HepG2 (cell line): ENCODE data around the gene JAKMIP2. TPM values are rescaled to one million over a fixed set of nuclear protein-coding genes. Genes with fewer than 3 reads are reported as not detected.

Experiments used
- ATAC-seq: fragments of 200-7000 bp; cut with Tn5 transposase; 3 replicates; pipeline ENCODE4 v1.9.1; 2020; ENCODE audit warnings: mild to moderate bottlenecking, moderate library complexity
- BruUV-seq: library from RNA; stranded (reverse); fragments of 400-500 nt; replicated peaks from 2 replicates; lab custom pipeline; 2021; lab: Mats Ljungman, UMichigan
- CTCF ChIA-PET: fragments of 300-600 bp; formaldehyde crosslinking; extraction: SDS; loops from one replicate; lab custom pipeline; 2021; ENCODE audit warnings: low total read pairs, inconsistent platforms, low intra/inter-chr PET ratio; lab: Yijun Ruan, JAX
- POLR2A ChIA-PET: fragments of 350-600 bp; sonication (Branson Sonifier 250); formaldehyde crosslinking; loops from one replicate; lab custom pipeline; 2020; ENCODE audit warnings: antibody characterized with exemption, inconsistent platforms; lab: Yijun Ruan, JAX
- DNase-seq: peaks from one replicate; pipeline ENCODE4 v3.0.0-alpha.2; 2015; ENCODE audit warnings: low spot score
- FAIRE-seq: peaks from 3 replicates; lab custom pipeline; 2011; peaks lifted over from hg19 to GRCh38; lab: Jason Lieb, UNC
- H2AFZ ChIP-seq: one replicate; pipeline ENCODE4 v1.6.1; 2011; ENCODE audit warnings: low read length, inconsistent platforms
- H3K27ac ChIP-seq: fragments of 300-600 bp; 3 replicates; pipeline ENCODE4 v1.8.0; 2011; ENCODE audit warnings: mixed run types, mild to moderate bottlenecking, mixed read lengths, low read length, inconsistent platforms; ENCODE audit not compliant: insufficient read depth; ENCODE audit errors: extremely low read length
- H3K27me3 ChIP-seq, 2 experiments: fragments of 200-600 bp in 1 of 2; 2 replicates in 1 of 2; 3 replicates in 1 of 2; pipeline versions ENCODE4 v1.6.0 to v1.8.0; 2011; ENCODE audit warnings: low read length in 2 of 2, mild to moderate bottlenecking in 2 of 2, moderate library complexity in 2 of 2, inconsistent platforms in 1 of 2; ENCODE audit not compliant: insufficient read depth in 2 of 2, control insufficient read depth in 1 of 2
- H3K36me3 ChIP-seq, 2 experiments: fragments of 200-600 bp in 1 of 2; replicated peaks in 1 of 2; 2 replicates in 1 of 2; 3 replicates in 1 of 2; pipeline versions ENCODE4 v1.5.1 to v1.8.0; 2011; ENCODE audit warnings: low read length in 2 of 2, inconsistent platforms in 1 of 2; ENCODE audit not compliant: insufficient read depth in 2 of 2, control insufficient read depth in 1 of 2
- H3K4me1 ChIP-seq: 2 replicates; pipeline ENCODE4 v1.5.1; 2012; ENCODE audit warnings: low read length, inconsistent platforms; ENCODE audit not compliant: insufficient read depth
- H3K4me2 ChIP-seq: 2 replicates; pipeline ENCODE4 v1.6.0; 2011; ENCODE audit warnings: low read depth, low read length, inconsistent platforms
- H3K4me3 ChIP-seq, 3 experiments: fragments of 200-600 bp in 1 of 3; sonication (generic), shearing (Covaris generic) in 1 of 3; replicated peaks in 1 of 3; 2 replicates each; pipeline ENCODE4 v1.5.1; 2011 to 2016; ENCODE audit warnings: low read length in 3 of 3, inconsistent platforms in 2 of 3, low read depth in 2 of 3, mild to moderate bottlenecking in 2 of 3, control low read depth in 1 of 3, mixed read lengths in 1 of 3; ENCODE audit not compliant: insufficient read depth in 1 of 3
- H3K79me2 ChIP-seq: one replicate; pipeline ENCODE4 v1.6.1; 2011; ENCODE audit warnings: low read length, inconsistent platforms; ENCODE audit not compliant: insufficient read depth
- H3K9ac ChIP-seq: 2 replicates; pipeline ENCODE4 v1.6.0; 2011; ENCODE audit warnings: mild to moderate bottlenecking, low read depth, low read length, inconsistent platforms; ENCODE audit not compliant: insufficient read depth
- H3K9me3 ChIP-seq: 2 replicates; pipeline ENCODE4 v1.5.1; 2012; ENCODE audit warnings: mild to moderate bottlenecking, low read length
- H4K20me1 ChIP-seq: 2 replicates; pipeline ENCODE4 v1.6.0; 2011; ENCODE audit warnings: inconsistent platforms, mild to moderate bottlenecking, low read length, moderate library complexity; ENCODE audit not compliant: insufficient read depth
- ARID4A ChIP-seq: sonication (generic); formaldehyde crosslinking; IDR thresholded peaks from 2 replicates; pipeline ENCODE4 v1.5.0; 2020; ENCODE audit warnings: mild to moderate bottlenecking, missing genetic modification reagents, borderline replicate concordance
- CCAR2 ChIP-seq: fragments of 200-400 bp; formaldehyde crosslinking; optimal IDR thresholded peaks from 2 replicates; pipeline ENCODE3; 2018; ENCODE audit warnings: low read depth, mild to moderate bottlenecking, low read length, moderate library complexity
- GRHL1 ChIP-seq: sonication (generic); formaldehyde crosslinking; conservative IDR thresholded peaks from 2 replicates; pipeline ENCODE4 v1.8.0; 2022; ENCODE audit warnings: missing genetic modification reagents
- NR2F6 ChIP-seq, 2 experiments: IDR thresholded peaks; 2 replicates each; pipeline ENCODE4 v1.6.1; 2016; ENCODE audit warnings: antibody characterized with exemption in 1 of 2, mild to moderate bottlenecking in 1 of 2
- SRSF4 ChIP-seq: fragments of 200-400 bp; formaldehyde crosslinking; IDR thresholded peaks from one replicate; pipeline ENCODE4 v1.6.1; 2018; ENCODE audit warnings: mild to moderate bottlenecking, low read depth, low read length, moderate library complexity; ENCODE audit not compliant: poor library complexity, severe bottlenecking
- ZBTB33 ChIP-seq: sonication (generic); formaldehyde crosslinking; IDR thresholded peaks from 2 replicates; pipeline ENCODE4 v1.4.0; 2020; ENCODE audit warnings: missing genetic modification reagents
- ZBTB8A ChIP-seq: sonication (generic); formaldehyde crosslinking; IDR thresholded peaks from 2 replicates; pipeline ENCODE4 v1.4.0; 2020; ENCODE audit warnings: mild to moderate bottlenecking, low read depth, missing genetic modification reagents, borderline replicate concordance
- ZNF260 ChIP-seq: sonication (generic); formaldehyde crosslinking; IDR thresholded peaks from 2 replicates; pipeline ENCODE4 v1.4.0; 2020; ENCODE audit warnings: missing genetic modification reagents, low read depth, mild to moderate bottlenecking, borderline replicate concordance
- ZNF326 ChIP-seq: sonication (generic); formaldehyde crosslinking; IDR thresholded peaks from 2 replicates; pipeline ENCODE4 v1.4.0; 2020; ENCODE audit warnings: missing genetic modification reagents, borderline replicate concordance
- ZNF83 ChIP-seq: sonication (generic); formaldehyde crosslinking; IDR thresholded peaks from 2 replicates; pipeline ENCODE4 v1.4.0; 2020; ENCODE audit warnings: missing genetic modification reagents, mild to moderate bottlenecking, borderline replicate concordance
- ZSCAN9 ChIP-seq: IDR thresholded peaks from 2 replicates; pipeline ENCODE4 v1.6.1; 2016; ENCODE audit warnings: borderline replicate concordance
- ZUFSP ChIP-seq: sonication (generic); formaldehyde crosslinking; IDR thresholded peaks from 2 replicates; pipeline ENCODE4 v1.9.0; 2021; ENCODE audit warnings: missing genetic modification reagents, mild to moderate bottlenecking, borderline replicate concordance
- WGBS: methylation state at CpG from one replicate; pipeline ENCODE4 v1.1.6; 2017; ENCODE audit warnings: low lambda C conversion rate; 5-methylcytosine and 5-hydroxymethylcytosine counted together
- in situ Hi-C: cut with HindIII; loops from 2 replicates; pipeline ENCODE4 v1.10.0; 2017; ENCODE audit warnings: low pct_unique_long_range_greater_than_20kb; ENCODE audit not compliant: extremely low pct_ligation_motif_present
- intact Hi-C: fragments of 100-400 bp; cut with micrococcal nuclease; formaldehyde crosslinking; loops from one replicate; pipeline ENCODE4 v1.10.0; 2022; ENCODE audit not compliant: unreplicated experiment
- polyA plus RNA-seq, 8 experiments: library from polyadenylated mRNA; depleted of rRNA in 3 of 8; stranded (reverse) in 7 of 8; unstranded in 1 of 8; fragments of >200 nt; fragmentation: Illumina TruSeq in 4 of 8; extraction: Trizol in 4 of 8; gene quantifications; 2 replicates each; pipeline versions ENCODE4 v1.2.1 to v1.2.3, GENCODE V29; 2011 to 2016; ENCODE audit warnings: low read depth in 4 of 8, missing spikeins in 1 of 8, mixed read lengths in 1 of 8; ENCODE audit not compliant: insufficient read depth in 1 of 8
- total RNA-seq, 5 experiments: library from RNA; depleted of rRNA; stranded (reverse); fragments of >200 nt; fragmentation: Illumina TruSeq; extraction: Trizol; gene quantifications; 2 replicates each; pipeline ENCODE4 v1.2.3, GENCODE V29; 2016; ENCODE audit warnings: low read depth in 1 of 5

The JAKMIP2 gene
- total and polyA plus RNA-seq, 2 of the 13 experiments (the other 11 are each of a cell fraction or from before 2014, with no cell fraction given), result 0.04 to 2.1 TPM

GRCh38 chr5:147686421-147686820 is 96.1 kb downstream of the JAKMIP2 start:
- Histone ChIP-seq H3K36me3 (no peaks in the 10 kb centered on the region), H3K4me1 (no peaks in the 10 kb centered on the region), H3K27me3 (no peaks in the 10 kb centered on the region; a peak in 1 of 5 replicates), H3K9me3 (no peaks in the 10 kb centered on the region), H2AFZ (no peak overlapping the region), H3K79me2 (no peaks in the 10 kb centered on the region), H3K4me2 (no peak overlapping the region), H4K20me1 (no peaks in the 10 kb centered on the region), H3K9ac (no peak overlapping the region), H3K27ac (no peak overlapping the region), H3K4me3 (no peak overlapping the region)
- WGBS, result 87% methylated on average over 2 of the region's 2 CpGs
- TF ChIP-seq ZNF326 (no peak), NR2F6 (IDR thresholded peaks at IDR 0.05) (no peak), NR2F6 (CRISPR knock-in tag; IDR thresholded peaks at IDR 0.05) (no peak), SRSF4 (no peak), ZNF260 (CRISPR knock-in tag) (no peak), CCAR2 (no peak), GRHL1 (no peak), ZUFSP (CRISPR knock-in tag) (no peak), ARID4A (no peak), ZBTB33 (CRISPR knock-in tag) (no peak), ZBTB8A (CRISPR knock-in tag) (no peak), ZSCAN9 (CRISPR knock-in tag) (no peak), ZNF83 (CRISPR knock-in tag) (no peak)
- in situ Hi-C loops, result no loop called here
- ATAC-seq (no peak), FAIRE-seq (no peak), DNase-seq (no peak)
- CTCF ChIA-PET, result no interaction called here
- BruUV-seq, result no TSS peak
- POLR2A ChIA-PET, result no interaction called here
- intact Hi-C loops, result no loop called here
